Psoas muscle (tissue), 8 donors: ENCODE results near the gene CLIP2. TPM values are rescaled to one million over a fixed set of nuclear protein-coding genes. Genes with fewer than 3 reads are reported as not detected.
A peak's percentile ranks its signal among the peaks of the same experiment; 100 is the strongest.

Source experiments
- ATAC-seq, 4 donors: fragments of 200-7000 bp; cut with Tn5 transposase; one replicate each; pipeline ENCODE4 v1.9.1; 2020; ENCODE audit warnings: moderate library complexity in 3 of 4, mild to moderate bottlenecking in 2 of 4
- DNase-seq, 2 donors: peaks; one replicate each; pipeline ENCODE4 v3.0.0-alpha.2; 2020
- H3K27ac ChIP-seq: fragments of 200-600 bp; one replicate; pipeline ENCODE4 v1.8.0; 2022
- H3K27me3 ChIP-seq, 3 donors: fragments of 200-600 bp in 1 of 3; one replicate each; pipeline versions ENCODE4 v1.6.1 to v1.8.0; 2013 to 2022; ENCODE audit warnings: low read length in 2 of 3, mild to moderate bottlenecking in 2 of 3, moderate library complexity in 1 of 3; ENCODE audit not compliant: insufficient read depth in 3 of 3
- H3K36me3 ChIP-seq, 2 donors: fragments of 200-600 bp in 1 of 2; one replicate each; pipeline versions ENCODE4 v1.6.1 to v1.8.0; 2013 to 2022; ENCODE audit warnings: low read depth in 1 of 2, mild to moderate bottlenecking in 1 of 2, moderate library complexity in 1 of 2; ENCODE audit not compliant: insufficient read depth in 1 of 2
- H3K4me1 ChIP-seq: fragments of 200-600 bp; one replicate; pipeline ENCODE4 v1.8.0; 2022
- H3K4me3 ChIP-seq: fragments of 200-600 bp; one replicate; pipeline ENCODE4 v1.8.0; 2022; ENCODE audit warnings: mild to moderate bottlenecking
- H3K9me3 ChIP-seq: fragments of 200-600 bp; one replicate; pipeline ENCODE4 v1.8.0; 2022
- CTCF ChIP-seq: fragments of 200-600 bp; IDR thresholded peaks from one replicate; pipeline ENCODE4 v1.8.0; 2022; ENCODE audit warnings: antibody characterized with exemption
- whole genome bisulfite sequencing, 3 donors: extraction: QIAGEN DNeasy Blood & Tissue Kit; methylation state at CpG; one replicate each; pipeline versions ENCODE4 v1.1.6 to v1.1.7; 2013; 5-methylcytosine and 5-hydroxymethylcytosine counted together
- intact Hi-C, 2 donors: fragments of 100-400 bp; cut with DNase I; formaldehyde crosslinking; loops; one replicate each; pipeline versions ENCODE4 v1.11.0 to v1.14.2; 2022
- polyA plus RNA-seq, 3 donors: library from polyadenylated mRNA; stranded (reverse); fragments of 200-250 nt; gene quantifications; one replicate each; pipeline ENCODE4 v1.2.3, GENCODE V29; 2013
- total RNA-seq, 4 donors: library from RNA; stranded (reverse); fragmentation: NEBNext Ultra II Directional in 2 of 4; extraction: Animal tissue kit (Norgen Biotek cat#: 25700) in 2 of 4; gene quantifications; one replicate each; pipeline versions ENCODE4 v1.2.1 to v1.2.4, GENCODE V29; 2021 to 2023
- donor health status: healthy with polysubstance abuse.
- donor health status: DM: no; HTN: no; CAD: no; lungs with moderate emphysema.
- donor health status: Bipolar disorder and iron deficiency.
- donor health status: healthy.
- donor health status: DM: yes; HTN: yes; CAD: no.
- donor health status: DM: no; HTN: no; CAD: no.
- donor health status: DM: no; HTN: no; CAD: no.
- donor health status: DM: yes; HTN: yes; CAD: no.

Gene CLIP2
- total and polyA plus RNA-seq, 7 donors = 1.5 to 4.3 (median 2.2) TPM

- Histone ChIP-seq H3K36me3 (no peaks in the 10 kb centered on the region), H3K4me1 (peaks cover 3% of the 10 kb centered on the region), H3K27ac (peak within 1 kb of the TSS; percentile 93), H3K27me3 (no peaks in the 10 kb centered on the region), H3K4me3 (peak within 1 kb of the TSS; percentile 80), H3K9me3 (no peaks in the 10 kb centered on the region)
- peak; percentile 73 to 88 for DNase-seq
- peak; percentile 34 to 58 (median 48) for ATAC-seq
- 1 to 8% (median 2%) methylated on average over 18 to 61 of the region's 62 CpGs for WGBS, 3 donors
- intact Hi-C loops = loop anchor here (2.0 to 5.0 kb wide), 3 partner anchors 25 to 36 kb away; no protein-coding TSS in a partner anchor
- TF ChIP-seq CTCF = no peak
Measured at GRCh38 chr7:74453322-74454011, 164.3 kb downstream of the CLIP2 start, which contains the start of gene GTF2IRD1. Gene GTF2IRD1, plus strand, starts transcription at chr7:74453906. Its CDS starts 54,175 bp downstream, at chr7:74508081.

DNA sequence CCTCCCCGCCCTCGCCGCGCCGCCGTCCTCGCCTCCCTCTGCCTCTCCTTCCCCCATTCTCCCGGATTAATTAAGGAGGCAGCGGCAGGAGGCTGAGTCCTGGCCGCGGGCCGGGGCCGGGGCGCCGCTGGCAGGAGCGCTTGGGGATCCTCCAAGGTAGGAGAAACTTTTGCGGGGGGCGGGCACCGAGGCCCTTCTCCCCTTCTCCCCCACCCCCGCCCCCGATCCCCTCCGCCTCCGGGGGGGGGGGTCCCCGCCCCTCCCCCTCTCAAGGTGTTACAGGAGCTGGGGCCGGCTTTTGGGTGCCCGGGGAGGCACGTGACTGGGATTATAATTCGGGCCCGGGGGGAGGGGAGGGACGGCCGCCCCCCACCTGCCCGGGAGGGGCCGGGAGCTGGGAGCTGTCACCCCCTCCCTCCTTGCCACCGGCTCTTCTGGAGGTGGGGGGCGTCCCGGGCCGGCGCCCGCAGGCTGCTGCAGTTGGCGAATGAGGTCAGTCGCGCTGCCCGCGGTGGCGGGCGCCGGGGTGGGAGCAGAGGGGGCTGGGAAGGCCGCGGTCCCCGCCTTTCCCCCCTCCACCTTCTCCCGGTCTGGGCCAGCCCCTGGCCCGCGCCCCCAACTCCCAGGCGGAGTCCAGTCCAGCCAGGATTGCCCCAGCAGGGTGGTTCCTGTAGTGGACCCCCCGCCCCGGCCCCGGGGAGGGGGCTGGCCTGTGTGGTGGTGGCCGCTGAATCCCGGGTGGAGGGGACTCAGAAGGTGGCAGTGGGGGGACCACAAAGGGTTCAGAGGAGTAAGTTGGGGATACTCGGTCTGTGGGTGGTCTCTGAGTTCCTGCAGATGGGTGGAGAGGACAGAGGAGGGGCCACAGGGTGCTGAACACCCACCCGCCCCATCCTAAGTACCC, 165.1 kb downstream of the CLIP2 start:
- H3K36me3 ChIP-seq = no peaks in the 10 kb centered on the region
- intact Hi-C loops = loop anchor here (2.0 to 5.0 kb wide), 3 partner anchors 25 to 37 kb away; no protein-coding TSS in a partner anchor
- H3K27ac ChIP-seq = peak overlapping the region; percentile 93
- H3K27me3 ChIP-seq = no peaks in the 10 kb centered on the region
- ATAC-seq = peak; percentile 33 to 50 (median 46)
- no peaks in the 10 kb centered on the region for H3K9me3 ChIP-seq
- H3K4me1 ChIP-seq = peaks cover 10% of the 10 kb centered on the region
- DNase-seq = peak; percentile 49 to 81
- 3 to 8% (median 3%) methylated on average over 28 to 57 of the region's 61 CpGs for WGBS, 3 donors
- H3K4me3 ChIP-seq = peak overlapping the region; percentile 80
- TF ChIP-seq CTCF = no peak

DNA sequence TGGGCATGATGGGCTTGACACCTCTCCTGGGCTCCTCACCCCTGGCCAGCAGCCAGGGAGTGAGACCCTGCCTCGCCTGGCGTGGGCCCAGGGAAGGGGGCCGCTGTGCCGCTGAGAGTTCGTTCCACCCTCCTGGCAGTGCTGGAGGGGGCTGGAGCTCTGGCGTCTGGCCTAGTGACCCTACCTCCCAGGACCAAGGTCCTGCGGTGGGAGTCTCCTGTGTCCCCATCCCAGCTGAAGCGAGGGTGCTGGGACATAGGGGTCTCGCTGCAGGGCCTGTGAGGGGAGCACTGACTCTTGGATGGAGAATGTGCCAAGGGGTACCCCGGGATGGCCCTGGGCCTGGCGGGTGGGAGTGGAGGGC, 165.7 kb downstream of the CLIP2 start:
- 22 to 47% (median 25%) methylated on average over 10 to 11 of the region's 11 CpGs for WGBS, 3 donors
- no peak for TF ChIP-seq CTCF
- ATAC-seq (peak; percentile 4 to 22 (median 18)), DNase-seq (peak; percentile 45 to 67)
- Histone ChIP-seq H3K4me1 (peaks cover 16% of the 10 kb centered on the region), H3K27ac (peak overlapping the region; percentile 93), H3K9me3 (no peaks in the 10 kb centered on the region), H3K4me3 (peak overlapping the region; percentile 80), H3K36me3 (no peaks in the 10 kb centered on the region), H3K27me3 (no peaks in the 10 kb centered on the region)
- intact Hi-C loops = loop anchor here (2.0 to 5.0 kb wide), 3 partner anchors 24 to 38 kb away; no protein-coding TSS in a partner anchor

GRCh38 chr7:74455291-74455804, 166.1 kb downstream of the CLIP2 start:
- Histone ChIP-seq H3K4me1 (peaks cover 20% of the 10 kb centered on the region), H3K4me3 (peak overlapping the region; percentile 80), H3K27ac (peak overlapping the region; percentile 93), H3K9me3 (no peaks in the 10 kb centered on the region), H3K27me3 (no peaks in the 10 kb centered on the region), H3K36me3 (no peaks in the 10 kb centered on the region)
- TF ChIP-seq CTCF = no peak
- ATAC-seq (peak; percentile 66 to 82 (median 72)), DNase-seq (peak; percentile 75 to 90)
- 17 to 33% (median 25%) methylated on average over 13 of the region's 13 CpGs for WGBS, 3 donors
- intact Hi-C loops = loop anchor here (2.0 kb wide), 2 partner anchors 23 to 25 kb away; no protein-coding TSS in a partner anchor

Other genes starting within 250 kb of the CLIP2 start
- gene LIMK1, start 205.6 kb upstream of the CLIP2 start, total RNA-seq = 10 to 100 TPM; 12.0 to 95.8 (median 35.9) TPM
- gene LIMK1, start 205.6 kb upstream of the CLIP2 start, polyA plus RNA-seq = 10 to 100 TPM; 12.0 to 30.2 (median 13.8) TPM
- gene EIF4H, start 115.1 kb upstream of the CLIP2 start, total RNA-seq = 100 to 1,000 TPM; 223 to 327 (median 284) TPM
- 100 to 1,000 TPM; 196 to 263 (median 221) TPM for gene EIF4H, start 115.1 kb upstream of the CLIP2 start, polyA plus RNA-seq
- gene LAT2, start 79.4 kb upstream of the CLIP2 start, total RNA-seq = 1 to 10 TPM; 1.9 to 3.3 (median 2.7) TPM
- 1 to 10 TPM; 1.2 to 3.4 (median 2.9) TPM for gene LAT2, start 79.4 kb upstream of the CLIP2 start, polyA plus RNA-seq
- gene RFC2, start 35.0 kb upstream of the CLIP2 start, total RNA-seq = 10 to 100 TPM; 13.7 to 19.8 (median 18.1) TPM
- 10 to 100 TPM; 20.7 to 25.8 (median 24.1) TPM for gene RFC2, start 35.0 kb upstream of the CLIP2 start, polyA plus RNA-seq
- 100 to 1,000 TPM in 1 of 4 donors, 10 to 100 TPM in 3; 40.5 to 149 (median 80.8) TPM for gene GTF2IRD1, start 164.5 kb downstream of the CLIP2 start, total RNA-seq
- gene GTF2IRD1, start 164.5 kb downstream of the CLIP2 start, polyA plus RNA-seq = 10 to 100 TPM; 43.0 to 79.0 (median 46.9) TPM